ENCODE results near the gene CKAP2L. TPM values are rescaled to one million over a fixed set of nuclear protein-coding genes. Genes with fewer than 3 reads are reported as not detected.

The CKAP2L gene
- total and polyA plus RNA-seq, 2 donors (not counting 3 experiments of a cell fraction or from before 2014, with no cell fraction given), result 3.4 to 30.7 TPM

DNA sequence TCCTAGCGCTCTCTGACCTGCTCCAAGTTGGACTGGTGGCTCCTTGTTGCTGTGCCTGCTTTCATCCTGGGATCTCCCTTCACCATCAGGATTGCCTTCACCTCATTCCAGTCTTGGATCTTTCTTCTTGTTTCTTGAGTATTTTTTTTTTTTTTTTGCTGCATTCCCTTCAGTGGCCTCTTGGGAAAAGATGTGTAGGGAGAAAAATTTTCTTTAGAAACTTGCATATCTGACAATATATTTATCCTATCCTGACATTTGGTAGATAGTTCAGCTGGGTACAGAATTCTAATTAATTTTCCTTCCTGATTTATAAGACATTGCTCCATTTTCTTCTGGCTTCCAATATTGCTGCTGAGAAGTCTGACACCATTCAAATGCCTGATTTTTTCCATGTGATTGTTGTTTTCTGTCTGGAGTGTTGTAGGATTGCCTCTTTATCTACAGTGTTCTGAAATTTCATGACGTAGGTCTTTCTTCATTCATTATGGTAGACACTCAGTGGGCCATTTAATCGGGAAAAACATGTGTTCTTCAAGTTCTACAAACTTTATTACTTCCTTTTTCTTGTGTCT, 42.9 kb upstream of the CKAP2L start:
- Histone ChIP-seq H3K36me3 (ENCODE audit: control insufficient read depth in 2 of 2, extremely low read depth in 1 of 2, insufficient read depth in 2 of 2, low read length in 2 of 2) (no peaks in the 10 kb centered on the region), H3K4me3 (replicated peaks in 1 of 3; ENCODE audit: insufficient read depth in 1 of 3, low read depth in 1 of 3, low read length in 3 of 3) (no peak overlapping the region), H2AFZ (ENCODE audit: low read depth, low read length) (no peak overlapping the region), H3K27me3 (ENCODE audit: control insufficient read depth in 2 of 2, insufficient read depth in 2 of 2, low read length in 2 of 2) (no peaks in the 10 kb centered on the region), H4K20me1 (replicated peaks; ENCODE audit: control insufficient read depth, extremely low read depth, insufficient read depth, low read length) (no peaks in the 10 kb centered on the region), H3K9me1 (replicated peaks; ENCODE audit: control insufficient read depth, extremely low read depth, insufficient read depth, low read length) (no peaks in the 10 kb centered on the region), H3K4me2 (ENCODE audit: insufficient read depth, low read length) (no peak overlapping the region), H3K27ac (ENCODE audit: insufficient read depth, low read depth, low read length) (no peak overlapping the region), H3K79me2 (ENCODE audit: control insufficient read depth, insufficient read depth, low read length) (no peaks in the 10 kb centered on the region), H3K9ac (replicated peaks; ENCODE audit: extremely low read depth, insufficient read depth, low read length) (no peak overlapping the region), H3K4me1 (ENCODE audit: control insufficient read depth, extremely low read depth, insufficient read depth, low read length) (peaks cover 11% of the 10 kb centered on the region), H3K9me3 (replicated peaks; ENCODE audit: control insufficient read depth, insufficient read depth, low read length) (no peaks in the 10 kb centered on the region)
- DNase-seq (ENCODE audit: low read depth, low spot score) (no peak), FAIRE-seq (no peak)
- no TSS peak for BruUV-seq (replicated peaks)
- POLR2A ChIA-PET, result no interaction called here
- intact Hi-C loops (cut with micrococcal nuclease), result loop anchor here (1.0 kb wide), 1 partner anchor 43 kb away; the partner anchor contains the start of gene CKAP2L
- CTCF ChIA-PET, result interaction anchor here (1.2 to 2.4 kb wide), 3 partner anchors 20 to 78 kb away, joined by 3 to 6 read pairs (median 5); no protein-coding TSS in a partner anchor
- dilution Hi-C loops (cut with MboI; ENCODE audit: extremely low pct_ligation_motif_present, low sequenced_read_pairs), result no loop called here
- TF ChIP-seq GATA2 (IDR thresholded peaks at IDR 0.05; ENCODE audit: insufficient read depth, insufficient read length, low read depth, low read length) (no peak), FOS (IDR thresholded peaks at IDR 0.05; ENCODE audit: borderline replicate concordance, insufficient read depth, low read length) (no peak), POLR2AphosphoS5 (IDR thresholded peaks at IDR 0.05; ENCODE audit: insufficient read depth, low read depth, low read length) (no peak), EZH2 (IDR thresholded peaks at IDR 0.05; ENCODE audit: borderline replicate concordance, low read depth, low read length, severe bottlenecking) (no peak), POLR2A (IDR thresholded peaks at IDR 0.05; ENCODE audit: low read depth, low read length) (no peak), MYC (IDR thresholded peaks at IDR 0.05; ENCODE audit: low read depth, low read length) (no peak), JUN (IDR thresholded peaks at IDR 0.05; ENCODE audit: borderline replicate concordance, insufficient read depth, insufficient read length, low read depth) (no peak)
- TF ChIP-seq, protein P1, sequence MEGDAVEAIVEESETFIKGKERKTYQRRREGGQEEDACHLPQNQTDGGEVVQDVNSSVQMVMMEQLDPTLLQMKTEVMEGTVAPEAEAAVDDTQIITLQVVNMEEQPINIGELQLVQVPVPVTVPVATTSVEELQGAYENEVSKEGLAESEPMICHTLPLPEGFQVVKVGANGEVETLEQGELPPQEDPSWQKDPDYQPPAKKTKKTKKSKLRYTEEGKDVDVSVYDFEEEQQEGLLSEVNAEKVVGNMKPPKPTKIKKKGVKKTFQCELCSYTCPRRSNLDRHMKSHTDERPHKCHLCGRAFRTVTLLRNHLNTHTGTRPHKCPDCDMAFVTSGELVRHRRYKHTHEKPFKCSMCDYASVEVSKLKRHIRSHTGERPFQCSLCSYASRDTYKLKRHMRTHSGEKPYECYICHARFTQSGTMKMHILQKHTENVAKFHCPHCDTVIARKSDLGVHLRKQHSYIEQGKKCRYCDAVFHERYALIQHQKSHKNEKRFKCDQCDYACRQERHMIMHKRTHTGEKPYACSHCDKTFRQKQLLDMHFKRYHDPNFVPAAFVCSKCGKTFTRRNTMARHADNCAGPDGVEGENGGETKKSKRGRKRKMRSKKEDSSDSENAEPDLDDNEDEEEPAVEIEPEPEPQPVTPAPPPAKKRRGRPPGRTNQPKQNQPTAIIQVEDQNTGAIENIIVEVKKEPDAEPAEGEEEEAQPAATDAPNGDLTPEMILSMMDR (IDR thresholded peaks at IDR 0.05; ENCODE audit: extremely low read depth in 1 of 2, insufficient read depth in 1 of 2, low read depth in 1 of 2, low read length in 2 of 2), result no peak
- TF ChIP-seq, protein P2, sequence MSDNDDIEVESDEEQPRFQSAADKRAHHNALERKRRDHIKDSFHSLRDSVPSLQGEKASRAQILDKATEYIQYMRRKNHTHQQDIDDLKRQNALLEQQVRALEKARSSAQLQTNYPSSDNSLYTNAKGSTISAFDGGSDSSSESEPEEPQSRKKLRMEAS (IDR thresholded peaks at IDR 0.05; ENCODE audit: insufficient read depth, insufficient read length), result no peak

Measured in endothelial cell of umbilical vein (primary cell).